ENCODE data around the gene CCL23.

CCL23 gene

DNA sequence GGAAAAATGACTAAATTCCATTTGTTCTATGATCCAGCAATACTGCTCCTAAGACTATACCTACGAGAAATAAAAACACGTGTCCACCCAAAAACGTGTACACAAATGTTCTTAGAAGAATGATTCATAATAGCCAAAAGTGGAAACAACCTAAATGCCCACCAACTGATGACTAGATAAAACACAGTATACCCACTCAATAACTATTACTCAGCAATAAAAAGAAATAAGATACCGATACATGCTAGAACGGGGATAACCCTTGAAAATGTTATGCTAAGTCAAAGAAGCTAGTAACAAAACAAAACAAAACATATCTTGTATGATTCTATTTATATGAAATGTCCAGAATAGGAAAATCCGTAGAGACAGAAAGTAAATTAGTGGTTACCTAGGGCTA, 54.1 kb downstream of the CCL23 start:
- Histone ChIP-seq H3K36me3 (ENCODE audit: control insufficient read depth in 2 of 2, insufficient read depth in 1 of 2, low read length in 2 of 2) (no peaks in the 10 kb centered on the region; a peak in 1 of 3 replicates), H3K9me3 (ENCODE audit: control insufficient read depth, insufficient read depth, low read depth, low read length) (no peaks in the 10 kb centered on the region), H3K4me1 (ENCODE audit: control insufficient read depth, insufficient read depth, low read length) (no peaks in the 10 kb centered on the region), H3K4me3 (ENCODE audit: low read depth, low read length) (no peak overlapping the region), H3K27ac (ENCODE audit: extremely low read depth, low read depth, low read length) (no peak overlapping the region)
- CTCF ChIA-PET: interaction anchor here (0.6 to 13.6 kb wide), 5 partner anchors 12 to 185 kb away, joined by 3 to 330 read pairs (median 3); no protein-coding TSS in a partner anchor
- POLR2A ChIA-PET: no interaction called here
- TF ChIP-seq, protein P1, sequence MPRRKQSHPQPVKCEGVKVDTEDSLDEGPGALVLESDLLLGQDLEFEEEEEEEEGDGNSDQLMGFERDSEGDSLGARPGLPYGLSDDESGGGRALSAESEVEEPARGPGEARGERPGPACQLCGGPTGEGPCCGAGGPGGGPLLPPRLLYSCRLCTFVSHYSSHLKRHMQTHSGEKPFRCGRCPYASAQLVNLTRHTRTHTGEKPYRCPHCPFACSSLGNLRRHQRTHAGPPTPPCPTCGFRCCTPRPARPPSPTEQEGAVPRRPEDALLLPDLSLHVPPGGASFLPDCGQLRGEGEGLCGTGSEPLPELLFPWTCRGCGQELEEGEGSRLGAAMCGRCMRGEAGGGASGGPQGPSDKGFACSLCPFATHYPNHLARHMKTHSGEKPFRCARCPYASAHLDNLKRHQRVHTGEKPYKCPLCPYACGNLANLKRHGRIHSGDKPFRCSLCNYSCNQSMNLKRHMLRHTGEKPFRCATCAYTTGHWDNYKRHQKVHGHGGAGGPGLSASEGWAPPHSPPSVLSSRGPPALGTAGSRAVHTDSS (tag by site-specific recombination; IDR thresholded peaks at IDR 0.05): no peak
- TF ChIP-seq MZF1 (tag by site-specific recombination; IDR thresholded peaks at IDR 0.05; ENCODE audit: borderline replicate concordance) (no peak), ZNF155 (tag by site-specific recombination; IDR thresholded peaks at IDR 0.05) (no peak), BCL11A (tag by site-specific recombination; IDR thresholded peaks at IDR 0.05; ENCODE audit: low read depth) (no peak), SCRT1 (tag by site-specific recombination; IDR thresholded peaks at IDR 0.05; ENCODE audit: borderline replicate concordance) (no peak), ZNF843 (tag by site-specific recombination; IDR thresholded peaks at IDR 0.05) (no peak), ZNF112 (tag by site-specific recombination; IDR thresholded peaks at IDR 0.05) (no peak), ZNF324 (tag by site-specific recombination; IDR thresholded peaks at IDR 0.05) (no peak), ZNF610 (tag by site-specific recombination; IDR thresholded peaks at IDR 0.05; ENCODE audit: borderline replicate concordance) (no peak), ZNF133 (tag by site-specific recombination; IDR thresholded peaks at IDR 0.05) (no peak)
- TF ChIP-seq, protein P2, sequence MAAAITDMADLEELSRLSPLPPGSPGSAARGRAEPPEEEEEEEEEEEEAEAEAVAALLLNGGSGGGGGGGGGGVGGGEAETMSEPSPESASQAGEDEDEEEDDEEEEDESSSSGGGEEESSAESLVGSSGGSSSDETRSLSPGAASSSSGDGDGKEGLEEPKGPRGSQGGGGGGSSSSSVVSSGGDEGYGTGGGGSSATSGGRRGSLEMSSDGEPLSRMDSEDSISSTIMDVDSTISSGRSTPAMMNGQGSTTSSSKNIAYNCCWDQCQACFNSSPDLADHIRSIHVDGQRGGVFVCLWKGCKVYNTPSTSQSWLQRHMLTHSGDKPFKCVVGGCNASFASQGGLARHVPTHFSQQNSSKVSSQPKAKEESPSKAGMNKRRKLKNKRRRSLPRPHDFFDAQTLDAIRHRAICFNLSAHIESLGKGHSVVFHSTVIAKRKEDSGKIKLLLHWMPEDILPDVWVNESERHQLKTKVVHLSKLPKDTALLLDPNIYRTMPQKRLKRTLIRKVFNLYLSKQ (tag by site-specific recombination; IDR thresholded peaks at IDR 0.05; ENCODE audit: borderline replicate concordance): no peak
- TF ChIP-seq, protein P3, sequence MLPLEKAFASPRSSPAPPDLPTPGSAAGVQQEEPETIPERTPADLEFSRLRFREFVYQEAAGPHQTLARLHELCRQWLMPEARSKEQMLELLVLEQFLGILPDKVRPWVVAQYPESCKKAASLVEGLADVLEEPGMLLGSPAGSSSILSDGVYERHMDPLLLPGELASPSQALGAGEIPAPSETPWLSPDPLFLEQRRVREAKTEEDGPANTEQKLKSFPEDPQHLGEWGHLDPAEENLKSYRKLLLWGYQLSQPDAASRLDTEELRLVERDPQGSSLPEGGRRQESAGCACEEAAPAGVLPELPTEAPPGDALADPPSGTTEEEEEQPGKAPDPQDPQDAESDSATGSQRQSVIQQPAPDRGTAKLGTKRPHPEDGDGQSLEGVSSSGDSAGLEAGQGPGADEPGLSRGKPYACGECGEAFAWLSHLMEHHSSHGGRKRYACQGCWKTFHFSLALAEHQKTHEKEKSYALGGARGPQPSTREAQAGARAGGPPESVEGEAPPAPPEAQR (tag by site-specific recombination; IDR thresholded peaks at IDR 0.05): no peak
- TF ChIP-seq, protein P4, sequence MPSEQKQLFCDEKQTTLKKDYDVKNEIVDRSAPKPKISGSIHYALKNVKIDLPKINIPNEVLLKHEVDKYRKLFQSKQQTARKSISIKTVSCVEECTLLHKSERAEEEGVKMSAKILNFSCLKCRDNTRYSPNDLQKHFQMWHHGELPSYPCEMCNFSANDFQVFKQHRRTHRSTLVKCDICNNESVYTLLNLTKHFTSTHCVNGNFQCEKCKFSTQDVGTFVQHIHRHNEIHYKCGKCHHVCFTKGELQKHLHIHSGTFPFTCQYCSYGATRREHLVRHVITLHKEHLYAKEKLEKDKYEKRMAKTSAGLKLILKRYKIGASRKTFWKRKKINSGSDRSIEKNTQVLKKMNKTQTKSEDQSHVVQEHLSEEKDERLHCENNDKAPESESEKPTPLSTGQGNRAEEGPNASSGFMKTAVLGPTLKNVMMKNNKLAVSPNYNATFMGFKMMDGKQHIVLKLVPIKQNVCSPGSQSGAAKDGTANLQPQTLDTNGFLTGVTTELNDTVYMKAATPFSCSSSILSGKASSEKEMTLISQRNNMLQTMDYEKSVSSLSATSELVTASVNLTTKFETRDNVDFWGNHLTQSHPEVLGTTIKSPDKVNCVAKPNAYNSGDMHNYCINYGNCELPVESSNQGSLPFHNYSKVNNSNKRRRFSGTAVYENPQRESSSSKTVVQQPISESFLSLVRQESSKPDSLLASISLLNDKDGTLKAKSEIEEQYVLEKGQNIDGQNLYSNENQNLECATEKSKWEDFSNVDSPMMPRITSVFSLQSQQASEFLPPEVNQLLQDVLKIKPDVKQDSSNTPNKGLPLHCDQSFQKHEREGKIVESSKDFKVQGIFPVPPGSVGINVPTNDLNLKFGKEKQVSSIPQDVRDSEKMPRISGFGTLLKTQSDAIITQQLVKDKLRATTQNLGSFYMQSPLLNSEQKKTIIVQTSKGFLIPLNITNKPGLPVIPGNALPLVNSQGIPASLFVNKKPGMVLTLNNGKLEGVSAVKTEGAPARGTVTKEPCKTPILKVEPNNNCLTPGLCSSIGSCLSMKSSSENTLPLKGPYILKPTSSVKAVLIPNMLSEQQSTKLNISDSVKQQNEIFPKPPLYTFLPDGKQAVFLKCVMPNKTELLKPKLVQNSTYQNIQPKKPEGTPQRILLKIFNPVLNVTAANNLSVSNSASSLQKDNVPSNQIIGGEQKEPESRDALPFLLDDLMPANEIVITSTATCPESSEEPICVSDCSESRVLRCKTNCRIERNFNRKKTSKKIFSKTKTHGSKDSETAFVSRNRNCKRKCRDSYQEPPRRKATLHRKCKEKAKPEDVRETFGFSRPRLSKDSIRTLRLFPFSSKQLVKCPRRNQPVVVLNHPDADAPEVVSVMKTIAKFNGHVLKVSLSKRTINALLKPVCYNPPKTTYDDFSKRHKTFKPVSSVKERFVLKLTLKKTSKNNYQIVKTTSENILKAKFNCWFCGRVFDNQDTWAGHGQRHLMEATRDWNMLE (tag by site-specific recombination; conservative IDR thresholded peaks at IDR 0.05; ENCODE audit: low read depth): no peak

Measured in HEK293 (cell line).